ENCODE measurements around the gene ANKRD17. TPM values are rescaled to one million over a fixed set of nuclear protein-coding genes. Genes with fewer than 3 reads are reported as not detected.
A peak's percentile ranks its signal among the peaks of the same experiment; 100 is the strongest.

ANKRD17 gene
- total RNA-seq, 1 experiment from 2014 or later, result 33.1 TPM

- DNase-seq (ENCODE audit: low spot score), result no peak
These were observed 149.1 kb downstream of the ANKRD17 start for GRCh38 chr4:73109493-73109892.

DNA sequence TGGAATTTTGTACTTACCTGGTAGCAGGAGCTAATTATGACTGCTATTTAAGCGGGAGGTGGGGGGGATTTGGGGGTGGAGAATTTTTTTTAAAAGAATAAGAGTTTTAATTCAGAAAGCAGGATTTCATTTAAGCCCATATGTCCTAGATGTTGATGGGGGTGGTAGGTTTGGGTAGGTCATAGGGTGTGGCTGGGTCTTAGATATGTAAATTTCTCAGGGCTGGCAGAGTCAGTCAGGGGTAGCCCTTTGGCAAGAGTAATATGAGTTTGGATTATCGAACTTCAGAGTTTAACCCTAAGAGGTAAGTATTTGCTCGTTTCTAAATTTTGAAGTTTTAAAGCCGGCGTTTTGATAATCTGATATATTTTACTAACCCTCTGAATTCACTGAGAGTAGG, 153.9 kb downstream of the ANKRD17 start:
- no peak for DNase-seq (ENCODE audit: low spot score)

DNA sequence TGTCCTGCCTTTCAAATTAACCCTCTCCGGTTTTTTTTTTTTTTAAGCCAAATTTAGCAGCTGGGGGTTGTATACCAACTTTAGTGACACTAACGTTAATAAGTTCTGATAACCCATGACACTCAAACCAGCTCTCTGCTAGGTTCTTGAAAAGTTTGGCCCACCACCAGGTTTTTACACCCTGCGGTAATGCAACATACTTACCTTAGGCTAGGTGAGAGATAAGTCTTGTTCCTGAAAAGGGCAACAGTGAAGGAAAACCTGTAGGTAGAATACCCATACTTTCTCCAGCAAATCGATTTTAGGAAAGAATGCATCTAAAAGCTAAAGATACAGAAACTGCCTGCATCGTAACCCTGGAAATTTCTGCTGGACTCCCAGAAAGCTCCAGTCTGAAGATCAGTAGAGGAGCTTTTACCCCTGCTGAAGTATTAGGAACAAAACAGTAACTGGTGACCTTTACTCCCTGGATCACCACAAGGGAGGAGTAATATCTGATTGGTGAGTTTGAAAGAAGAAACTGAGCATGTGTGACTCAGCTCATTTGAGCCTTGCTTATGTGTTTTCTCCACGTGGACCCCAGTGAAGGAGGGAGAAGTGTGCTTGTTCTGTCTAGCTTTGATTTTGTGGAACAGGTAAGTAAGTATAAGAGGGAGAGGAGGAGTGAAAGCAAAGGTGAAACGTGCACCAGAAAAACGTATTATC, 154.6 kb downstream of the ANKRD17 start:
- no peak for DNase-seq (ENCODE audit: low spot score)

GRCh38 chr4:73099143-73099542, 159.5 kb downstream of the ANKRD17 start:
- DNase-seq (ENCODE audit: low spot score), result no peak

DNA sequence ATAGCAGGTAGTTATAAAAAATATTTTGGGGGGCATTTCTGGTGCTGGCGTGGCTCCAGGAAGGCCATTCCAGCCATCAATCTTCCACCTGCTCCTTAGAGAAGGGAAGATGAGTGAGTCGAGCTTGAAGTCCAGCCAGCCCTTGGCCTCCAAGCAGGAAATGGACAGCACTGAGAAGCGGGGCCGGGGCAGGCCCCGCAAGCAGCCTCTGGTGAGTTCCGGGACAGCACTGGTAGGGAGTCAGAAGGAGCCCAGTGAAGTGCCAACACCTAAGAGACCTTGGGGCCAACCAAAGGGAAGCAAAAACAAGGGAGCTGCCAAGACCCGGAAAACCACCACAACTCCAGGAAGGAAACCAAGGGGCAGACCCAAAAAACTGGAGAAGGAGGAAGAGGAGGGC, 159.9 kb downstream of the ANKRD17 start:
- DNase-seq (ENCODE audit: low spot score), result no peak

DNA sequence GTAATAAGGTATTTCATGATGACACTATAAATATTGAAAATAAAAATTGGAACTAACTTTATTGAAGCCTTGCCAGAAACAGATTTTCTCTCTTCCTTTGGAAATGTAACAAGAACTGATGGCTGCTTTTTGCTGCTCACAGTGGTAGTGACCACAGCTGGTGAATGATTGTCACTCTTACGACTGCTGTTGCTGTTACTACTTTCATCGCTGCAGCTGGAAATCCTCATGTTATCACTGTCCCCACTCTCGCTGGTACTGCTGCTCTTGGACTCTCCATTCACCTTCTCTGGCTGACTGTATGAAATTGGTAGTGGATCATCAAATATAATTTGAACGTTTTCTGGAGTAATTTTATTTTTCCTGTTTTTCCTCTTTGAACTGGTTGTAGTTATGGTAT, 160.6 kb downstream of the ANKRD17 start:
- DNase-seq (ENCODE audit: low spot score), result no peak

- no peak for DNase-seq (ENCODE audit: low spot score)
These were observed 165.7 kb downstream of the ANKRD17 start for GRCh38 chr4:73092868-73093267.

GRCh38 chr4:73090738-73091137, 167.9 kb downstream of the ANKRD17 start:
- DNase-seq (ENCODE audit: low spot score), result no peak

- DNase-seq (ENCODE audit: low spot score), result no peak
These were observed 170.7 kb downstream of the ANKRD17 start for GRCh38 chr4:73087871-73088270.

- no peak for DNase-seq (ENCODE audit: low spot score)
These were observed 172.3 kb downstream of the ANKRD17 start for GRCh38 chr4:73086095-73086868.

GRCh38 chr4:73080789-73081188, 177.8 kb downstream of the ANKRD17 start:
- no peak for DNase-seq (ENCODE audit: low spot score)

DNA sequence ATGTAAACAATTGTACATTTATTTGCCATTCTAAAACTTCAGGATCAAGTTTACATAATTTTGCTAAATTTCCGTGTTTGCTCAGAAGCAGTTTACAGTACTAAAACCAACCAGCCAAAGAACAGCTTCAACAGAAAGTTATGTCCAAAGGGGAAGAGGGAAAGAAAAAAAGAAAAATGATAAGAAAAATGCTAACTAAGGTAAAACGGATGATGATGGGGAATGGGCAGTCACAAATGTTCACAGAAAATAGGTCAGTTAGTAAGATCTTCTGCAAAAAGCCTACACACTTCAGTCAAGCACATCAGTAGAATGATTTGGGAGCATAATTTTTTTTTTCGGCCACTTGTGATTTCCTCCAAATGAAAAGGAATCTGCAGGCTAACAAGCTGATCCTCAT, 182.8 kb downstream of the ANKRD17 start:
- DNase-seq (ENCODE audit: low spot score), result no peak

DNA sequence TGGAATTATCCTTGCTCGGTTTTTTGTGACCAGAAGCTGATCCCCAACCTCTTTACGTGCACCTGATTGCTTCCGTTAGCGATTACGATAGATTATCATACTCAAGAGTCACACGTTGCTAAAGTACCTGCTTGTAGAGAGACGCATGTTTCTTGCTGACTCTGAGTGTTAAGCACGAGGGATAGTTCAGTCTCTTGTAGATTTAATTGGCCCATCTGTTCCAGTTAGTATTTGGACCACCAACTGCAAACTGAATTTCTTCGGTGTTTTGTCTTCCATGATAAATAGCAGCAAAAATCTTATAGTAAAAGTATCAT, 188.6 kb downstream of the ANKRD17 start:
- DNase-seq (ENCODE audit: low spot score), result no peak

DNA sequence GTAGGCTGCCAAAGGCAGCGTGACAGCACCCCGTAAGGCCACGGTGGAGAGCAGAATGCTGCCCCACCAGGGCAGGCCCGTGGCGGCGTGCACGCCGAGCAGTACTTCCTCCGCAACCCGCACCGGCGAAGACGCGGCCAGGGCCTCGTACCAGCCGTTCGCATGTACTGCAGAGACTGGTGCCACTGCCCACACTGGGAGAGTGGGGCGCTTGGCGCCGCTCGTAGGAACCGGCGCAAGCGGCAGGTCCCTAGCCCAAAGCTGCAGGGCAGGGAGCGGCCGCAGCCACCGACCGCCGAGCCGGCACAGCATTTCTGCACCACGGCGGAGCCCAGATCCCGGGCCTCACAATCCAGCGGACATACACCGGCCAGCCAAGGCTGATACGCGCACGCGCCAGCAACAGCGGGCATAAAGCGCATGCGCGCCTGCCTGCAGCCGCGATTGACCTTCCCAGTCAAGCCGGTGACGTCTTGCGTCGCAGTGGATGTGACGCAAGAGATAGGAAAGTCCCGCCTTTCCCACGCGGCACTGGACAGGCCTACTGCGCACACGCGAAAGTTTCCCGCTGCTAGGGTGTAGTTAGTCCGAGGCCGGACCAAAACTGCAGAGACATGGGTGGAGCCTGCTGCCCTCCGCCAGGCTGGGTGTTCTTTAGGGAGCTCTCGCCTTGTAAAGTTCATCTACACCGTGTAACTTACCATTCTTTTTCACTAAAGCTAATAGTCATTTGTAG, 189.1 kb downstream of the ANKRD17 start, which contains the start of gene COX18:
Gene COX18 (minus strand): TSS at position 379 of the 736 bp plus-strand sequence. CDS start 67 bp downstream, at position 312.
- DNase-seq (ENCODE audit: low spot score), result peak; percentile 97

- no peak for DNase-seq (ENCODE audit: low spot score)
These were observed 189.9 kb downstream of the ANKRD17 start for GRCh38 chr4:73068491-73069337.

- no peak for DNase-seq (ENCODE audit: low spot score)
These were observed 190.6 kb downstream of the ANKRD17 start for GRCh38 chr4:73067971-73068394.

DNA sequence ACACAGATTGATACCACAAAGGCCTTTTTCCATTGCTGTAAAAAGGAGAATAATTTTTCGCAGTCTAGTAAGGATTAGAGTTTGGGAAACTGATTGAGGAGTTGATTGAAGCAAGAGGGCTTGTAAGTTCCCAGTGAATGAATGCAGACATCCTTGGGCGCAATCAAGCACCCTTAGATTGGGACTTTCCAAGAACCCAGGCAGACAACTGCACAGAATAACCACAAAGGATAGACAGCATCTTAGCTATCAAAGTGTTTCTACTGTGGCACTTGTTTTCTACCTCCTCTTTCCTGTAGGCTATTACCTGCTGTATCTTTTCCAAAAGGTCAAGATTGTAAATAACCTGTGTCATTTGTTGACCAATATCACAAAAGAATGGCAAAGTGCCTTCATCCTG, 191.7 kb downstream of the ANKRD17 start:
- DNase-seq (ENCODE audit: low spot score), result no peak

DNA sequence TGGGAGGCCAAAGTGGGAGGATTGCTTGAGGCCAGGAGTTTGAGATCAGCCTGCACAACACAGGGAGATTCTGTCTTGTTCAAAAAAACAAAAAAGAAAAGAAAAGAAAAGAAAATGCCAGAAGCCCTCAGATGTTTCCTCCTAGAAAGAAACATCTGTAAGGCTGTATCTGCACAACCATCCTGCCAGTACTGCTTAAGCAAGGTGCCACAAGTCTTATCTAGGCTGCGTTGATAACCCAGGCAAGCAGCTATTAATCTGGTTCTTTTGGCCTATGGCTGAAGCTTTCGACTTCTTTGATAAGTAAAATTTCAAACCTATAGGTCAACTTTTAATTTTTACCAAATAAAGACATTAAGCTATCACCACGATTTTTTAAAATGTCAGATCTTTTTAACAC, 192.2 kb downstream of the ANKRD17 start:
- no peak for DNase-seq (ENCODE audit: low spot score)

GRCh38 chr4:73064536-73064935, 194.1 kb downstream of the ANKRD17 start:
- no peak for DNase-seq (ENCODE audit: low spot score)

DNA sequence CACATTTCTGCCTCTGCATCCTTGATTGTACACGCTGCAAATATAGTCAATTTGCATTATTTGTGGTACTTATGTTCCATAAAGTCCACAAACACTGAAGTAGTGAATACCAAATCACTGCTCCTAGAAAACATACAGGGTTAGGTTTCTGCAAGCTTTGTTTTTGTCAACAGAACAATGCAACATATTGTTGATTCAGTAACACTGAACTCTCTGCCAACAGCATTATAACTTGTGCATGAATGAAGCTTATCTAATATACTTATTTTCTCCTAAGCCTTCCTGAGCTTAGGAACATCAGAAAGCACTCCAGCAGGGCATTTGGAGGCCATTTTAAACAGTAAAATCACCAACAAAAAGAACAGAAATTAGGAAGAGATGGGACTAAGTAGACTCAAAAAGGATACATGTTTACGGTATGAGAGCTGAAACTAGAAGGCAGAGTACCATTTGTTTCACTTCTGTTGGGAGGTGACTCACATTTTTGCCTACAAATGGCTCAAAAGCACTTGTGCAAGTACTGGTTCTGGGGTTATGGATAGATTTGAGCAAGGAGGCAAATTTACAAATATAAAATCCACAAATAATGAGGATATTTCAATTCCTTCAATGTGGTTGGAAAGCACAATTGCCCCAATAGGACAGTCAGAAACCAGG, 203.2 kb downstream of the ANKRD17 start:
- no peak for DNase-seq (ENCODE audit: low spot score)

DNA sequence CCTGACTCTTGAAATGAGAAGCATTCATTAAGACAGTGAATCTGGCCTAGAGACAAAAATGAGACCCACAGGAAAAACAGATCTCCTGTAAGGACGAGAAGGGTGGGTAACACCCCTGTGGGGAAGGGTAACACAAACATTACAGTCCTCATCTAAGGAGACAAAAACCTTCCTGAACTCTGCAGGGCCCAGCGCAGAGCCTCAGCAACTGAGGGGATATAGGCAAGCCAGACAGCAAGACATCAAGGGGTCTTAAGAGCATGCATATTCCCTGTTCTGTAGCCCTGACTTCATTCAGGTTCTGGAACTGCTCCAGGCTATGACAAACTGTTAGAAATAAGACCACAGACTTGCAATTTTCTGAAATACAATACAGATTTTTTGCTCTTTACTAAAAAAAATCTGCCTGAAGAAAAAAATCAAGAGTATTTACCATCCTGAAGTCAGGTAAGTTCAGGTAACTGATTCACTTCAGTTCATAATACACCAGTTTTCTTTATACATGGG, 204.6 kb downstream of the ANKRD17 start:
- DNase-seq (ENCODE audit: low spot score), result no peak

Measured in H4 (cell line).